HepG2 (cell line): ENCODE data around the gene CYP2A6. TPM values are rescaled to one million over a fixed set of nuclear protein-coding genes. Genes with fewer than 3 reads are reported as not detected.

ENCODE experiments used
- BRD4 ChIP-seq: sonication (generic); formaldehyde crosslinking; IDR thresholded peaks from 2 replicates; pipeline ENCODE4 v1.4.0; 2020; ENCODE audit warnings: missing genetic modification reagents
- EEA1 ChIP-seq: sonication (generic); formaldehyde crosslinking; IDR thresholded peaks from 2 replicates; pipeline ENCODE4 v1.5.1; 2020; ENCODE audit warnings: mild to moderate bottlenecking, missing genetic modification reagents, borderline replicate concordance
- HCFC1 ChIP-seq: fragments of 150-350 bp; IDR thresholded peaks from 2 replicates; pipeline ENCODE4 v1.6.1; 2014; ENCODE audit warnings: low read depth, low read length
- PAWR ChIP-seq: sonication (generic); formaldehyde crosslinking; IDR thresholded peaks from 2 replicates; pipeline ENCODE4 v1.4.0; 2020; ENCODE audit warnings: missing genetic modification reagents, mild to moderate bottlenecking, borderline replicate concordance
- RARA ChIP-seq: IDR thresholded peaks from 2 replicates; pipeline ENCODE4 v1.6.1; 2016; ENCODE audit warnings: missing genetic modification reagents, missing compliant biosample characterization
- REL ChIP-seq: sonication (generic); formaldehyde crosslinking; conservative IDR thresholded peaks from 2 replicates; pipeline ENCODE4 v1.8.0; 2022; ENCODE audit warnings: mild to moderate bottlenecking, missing genetic modification reagents, moderate library complexity
- TERF1 ChIP-seq: sonication (generic); formaldehyde crosslinking; IDR thresholded peaks from 2 replicates; pipeline ENCODE4 v1.8.0; 2022; ENCODE audit warnings: mild to moderate bottlenecking, missing genetic modification reagents, moderate library complexity
- YEATS2 ChIP-seq: sonication (generic); formaldehyde crosslinking; IDR thresholded peaks from 2 replicates; pipeline ENCODE4 v1.4.0; 2020; ENCODE audit warnings: missing genetic modification reagents, borderline replicate concordance
- YY1 ChIP-seq: IDR thresholded peaks from 2 replicates; pipeline ENCODE4 v1.6.1; 2011; ENCODE audit warnings: low read length, low read depth, moderate library complexity, mild to moderate bottlenecking; ENCODE audit not compliant: insufficient read depth, insufficient replicate concordance
- ZBTB25 ChIP-seq: IDR thresholded peaks from 2 replicates; pipeline ENCODE4 v1.6.1; 2018; ENCODE audit warnings: missing genetic modification reagents
- ZFAT ChIP-seq: sonication (generic); formaldehyde crosslinking; conservative IDR thresholded peaks from 2 replicates; pipeline ENCODE4 v1.8.1; 2023; ENCODE audit warnings: missing genetic modification reagents, inconsistent platforms
- ZNF230 ChIP-seq: sonication (generic); formaldehyde crosslinking; IDR thresholded peaks from 2 replicates; pipeline ENCODE4 v1.4.0; 2020; ENCODE audit warnings: mild to moderate bottlenecking, missing genetic modification reagents
- ZNF775 ChIP-seq: sonication (generic); formaldehyde crosslinking; IDR thresholded peaks from 2 replicates; pipeline ENCODE4 v1.4.0; 2020; ENCODE audit warnings: missing genetic modification reagents, mild to moderate bottlenecking, moderate library complexity, borderline replicate concordance
- ZNF782 ChIP-seq: sonication (generic); formaldehyde crosslinking; IDR thresholded peaks from 2 replicates; pipeline ENCODE4 v1.4.0; 2020; ENCODE audit warnings: missing genetic modification reagents, mild to moderate bottlenecking, borderline replicate concordance
- ZSCAN5A ChIP-seq: sonication (generic); formaldehyde crosslinking; IDR thresholded peaks from 2 replicates; pipeline ENCODE4 v1.8.0; 2022; ENCODE audit warnings: mild to moderate bottlenecking, missing genetic modification reagents, borderline replicate concordance
- ZXDC ChIP-seq: sonication (generic); formaldehyde crosslinking; IDR thresholded peaks from 2 replicates; pipeline ENCODE4 v1.5.0; 2020; ENCODE audit warnings: mild to moderate bottlenecking, missing genetic modification reagents
- polyA plus RNA-seq, 8 experiments: library from polyadenylated mRNA; depleted of rRNA in 3 of 8; stranded (reverse) in 7 of 8; unstranded in 1 of 8; fragments of >200 nt; fragmentation: Illumina TruSeq in 4 of 8; extraction: Trizol in 4 of 8; gene quantifications; 2 replicates each; pipeline versions ENCODE4 v1.2.1 to v1.2.3, GENCODE V29; 2011 to 2016; ENCODE audit warnings: low read depth in 4 of 8, missing spikeins in 1 of 8, mixed read lengths in 1 of 8; ENCODE audit not compliant: insufficient read depth in 1 of 8
- total RNA-seq, 5 experiments: library from RNA; depleted of rRNA; stranded (reverse); fragments of >200 nt; fragmentation: Illumina TruSeq; extraction: Trizol; gene quantifications; 2 replicates each; pipeline ENCODE4 v1.2.3, GENCODE V29; 2016; ENCODE audit warnings: low read depth in 1 of 5
- TF ChIP-seq, protein P1 (sequence below): sonication (generic); formaldehyde crosslinking; IDR thresholded peaks from 2 replicates; pipeline ENCODE4 v1.8.0; 2022; ENCODE audit warnings: missing genetic modification reagents, mild to moderate bottlenecking, borderline replicate concordance
- TF ChIP-seq, protein P2 (sequence below): sonication (generic); formaldehyde crosslinking; IDR thresholded peaks from 2 replicates; pipeline ENCODE4 v1.5.1; 2020; ENCODE audit warnings: missing genetic modification reagents, mild to moderate bottlenecking, borderline replicate concordance

CYP2A6 gene
- total and polyA plus RNA-seq, 2 of the 13 experiments (the other 11 are each of a cell fraction or from before 2014, with no cell fraction given), result not detected

DNA sequence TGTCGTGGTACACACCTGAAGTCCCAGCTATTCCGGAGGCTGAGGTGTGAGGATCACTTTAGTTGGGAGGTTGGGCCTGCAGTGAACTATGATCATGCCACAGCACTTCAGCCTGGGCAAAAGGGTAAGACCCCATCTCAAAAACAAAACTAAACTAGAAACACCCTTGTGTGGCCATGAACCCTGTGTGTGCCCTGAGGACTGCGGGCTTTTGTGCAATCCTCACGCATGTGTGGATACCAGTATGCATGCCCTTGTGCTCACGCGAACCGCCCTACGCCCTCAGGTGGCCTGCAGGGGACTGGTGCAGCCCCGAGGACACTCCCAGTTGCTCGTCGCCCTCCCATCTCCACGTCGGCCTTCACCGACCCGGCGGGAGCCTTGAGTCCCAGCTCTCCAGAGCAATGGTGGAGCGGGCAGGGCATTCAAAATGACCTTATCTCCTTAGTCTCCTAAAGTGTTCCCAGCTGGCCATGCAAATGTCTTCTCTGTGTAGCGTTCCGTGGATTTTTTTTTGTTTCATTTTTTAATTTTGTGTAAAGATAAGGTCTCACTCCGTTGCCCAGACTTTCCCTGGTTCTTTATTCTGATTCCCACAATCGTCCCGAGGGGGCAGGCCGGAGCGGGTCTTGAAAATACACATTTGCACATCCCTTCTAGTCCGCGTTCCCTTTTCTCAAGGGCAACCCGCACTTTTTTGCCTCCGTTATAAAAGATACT lies 52.1 kb downstream of the CYP2A6 start (continued):
- TF ChIP-seq REL (CRISPR knock-in tag) (no peak), ZNF782 (no peak; the same call in 1 of the 2 replicates), PAWR (CRISPR knock-in tag) (no peak), ZNF775 (no peak), BRD4 (CRISPR knock-in tag) (peak; percentile 23; the same call in 1 of the 2 replicates), ZSCAN5A (CRISPR knock-in tag) (0 out of 2 replicates have a peak, but pooled peaks have one; percentile 41), ZBTB25 (peak; percentile 79; the same call in 1 of the 2 replicates), YY1 (no peak), ZFAT (CRISPR knock-in tag) (no peak), HCFC1 (no peak), EEA1 (CRISPR knock-in tag) (0 out of 2 replicates have a peak, but pooled peaks have one; percentile 29), TERF1 (CRISPR knock-in tag) (no peak), ZNF230 (CRISPR knock-in tag) (0 out of 2 replicates have a peak, but pooled peaks have one; percentile 31), YEATS2 (CRISPR knock-in tag) (peak; percentile 24; the same call in 1 of the 2 replicates), RARA (CRISPR knock-in tag) (peak; percentile 88), ZXDC (CRISPR knock-in tag) (no peak)
- TF ChIP-seq, protein P1, sequence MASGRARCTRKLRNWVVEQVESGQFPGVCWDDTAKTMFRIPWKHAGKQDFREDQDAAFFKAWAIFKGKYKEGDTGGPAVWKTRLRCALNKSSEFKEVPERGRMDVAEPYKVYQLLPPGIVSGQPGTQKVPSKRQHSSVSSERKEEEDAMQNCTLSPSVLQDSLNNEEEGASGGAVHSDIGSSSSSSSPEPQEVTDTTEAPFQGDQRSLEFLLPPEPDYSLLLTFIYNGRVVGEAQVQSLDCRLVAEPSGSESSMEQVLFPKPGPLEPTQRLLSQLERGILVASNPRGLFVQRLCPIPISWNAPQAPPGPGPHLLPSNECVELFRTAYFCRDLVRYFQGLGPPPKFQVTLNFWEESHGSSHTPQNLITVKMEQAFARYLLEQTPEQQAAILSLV (CRISPR knock-in tag), result no peak
- TF ChIP-seq, protein P2, sequence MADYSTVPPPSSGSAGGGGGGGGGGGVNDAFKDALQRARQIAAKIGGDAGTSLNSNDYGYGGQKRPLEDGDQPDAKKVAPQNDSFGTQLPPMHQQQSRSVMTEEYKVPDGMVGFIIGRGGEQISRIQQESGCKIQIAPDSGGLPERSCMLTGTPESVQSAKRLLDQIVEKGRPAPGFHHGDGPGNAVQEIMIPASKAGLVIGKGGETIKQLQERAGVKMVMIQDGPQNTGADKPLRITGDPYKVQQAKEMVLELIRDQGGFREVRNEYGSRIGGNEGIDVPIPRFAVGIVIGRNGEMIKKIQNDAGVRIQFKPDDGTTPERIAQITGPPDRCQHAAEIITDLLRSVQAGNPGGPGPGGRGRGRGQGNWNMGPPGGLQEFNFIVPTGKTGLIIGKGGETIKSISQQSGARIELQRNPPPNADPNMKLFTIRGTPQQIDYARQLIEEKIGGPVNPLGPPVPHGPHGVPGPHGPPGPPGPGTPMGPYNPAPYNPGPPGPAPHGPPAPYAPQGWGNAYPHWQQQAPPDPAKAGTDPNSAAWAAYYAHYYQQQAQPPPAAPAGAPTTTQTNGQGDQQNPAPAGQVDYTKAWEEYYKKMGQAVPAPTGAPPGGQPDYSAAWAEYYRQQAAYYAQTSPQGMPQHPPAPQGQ, result no peak
